Transverse colon (tissue), 4 donors: Measurements from ENCODE around the gene CCDC83.

Experiments
- POLR2A ChIP-seq: fragments of 450-650 bp; IDR thresholded peaks from one replicate; pipeline ENCODE4 v1.6.1; 2016; ENCODE audit warnings: antibody characterized with exemption, mild to moderate bottlenecking, moderate library complexity
- POLR2AphosphoS5 ChIP-seq, 3 donors: sonication (generic); formaldehyde crosslinking; IDR thresholded peaks; one replicate each; pipeline ENCODE4 v1.6.1; 2016; ENCODE audit warnings: antibody characterized with exemption in 3 of 3
- TF ChIP-seq, protein P1 (sequence below), 5 experiments: fragments of 200-600 bp in 3 of 5; fragments of 450-650 bp in 2 of 5; sonication (generic) in 3 of 5; IDR thresholded peaks; 1 replicate in 2 of 5; 2 replicates in 3 of 5; pipeline ENCODE4 v1.5.1; 2016 to 2017; ENCODE audit warnings: antibody characterized with exemption in 5 of 5, inconsistent platforms in 3 of 5, mild to moderate bottlenecking in 2 of 5, moderate library complexity in 1 of 5

DNA sequence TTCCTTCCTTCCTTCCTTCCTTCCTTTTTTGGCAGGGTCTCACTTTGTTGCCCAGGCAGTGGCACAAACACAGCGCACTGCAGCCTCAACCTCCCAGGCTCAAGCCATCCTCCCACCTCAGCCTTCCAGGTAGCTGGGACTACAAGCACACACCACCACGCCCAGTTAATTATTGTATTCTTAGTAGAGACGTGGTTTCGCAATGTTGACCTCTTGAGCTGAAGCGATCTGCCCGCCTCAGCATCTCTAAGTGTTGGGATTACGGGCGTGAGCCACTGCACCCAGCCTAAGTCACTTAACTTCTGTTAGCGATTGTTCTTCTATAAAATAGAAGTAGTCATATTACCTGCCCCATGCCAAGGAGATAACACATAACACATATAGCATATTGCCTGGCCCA is 41.5 kb upstream of the CCDC83 start:
- TF ChIP-seq POLR2A (no peak), POLR2AphosphoS5 (IDR thresholded peaks at IDR 0.05) (peak in 1 of 3 donors; percentile 27)
- TF ChIP-seq, protein P1, sequence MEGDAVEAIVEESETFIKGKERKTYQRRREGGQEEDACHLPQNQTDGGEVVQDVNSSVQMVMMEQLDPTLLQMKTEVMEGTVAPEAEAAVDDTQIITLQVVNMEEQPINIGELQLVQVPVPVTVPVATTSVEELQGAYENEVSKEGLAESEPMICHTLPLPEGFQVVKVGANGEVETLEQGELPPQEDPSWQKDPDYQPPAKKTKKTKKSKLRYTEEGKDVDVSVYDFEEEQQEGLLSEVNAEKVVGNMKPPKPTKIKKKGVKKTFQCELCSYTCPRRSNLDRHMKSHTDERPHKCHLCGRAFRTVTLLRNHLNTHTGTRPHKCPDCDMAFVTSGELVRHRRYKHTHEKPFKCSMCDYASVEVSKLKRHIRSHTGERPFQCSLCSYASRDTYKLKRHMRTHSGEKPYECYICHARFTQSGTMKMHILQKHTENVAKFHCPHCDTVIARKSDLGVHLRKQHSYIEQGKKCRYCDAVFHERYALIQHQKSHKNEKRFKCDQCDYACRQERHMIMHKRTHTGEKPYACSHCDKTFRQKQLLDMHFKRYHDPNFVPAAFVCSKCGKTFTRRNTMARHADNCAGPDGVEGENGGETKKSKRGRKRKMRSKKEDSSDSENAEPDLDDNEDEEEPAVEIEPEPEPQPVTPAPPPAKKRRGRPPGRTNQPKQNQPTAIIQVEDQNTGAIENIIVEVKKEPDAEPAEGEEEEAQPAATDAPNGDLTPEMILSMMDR (IDR thresholded peaks at IDR 0.05) = no peak
